ENCODE measurements around the gene RAB3A.

RAB3A gene

GRCh38 chr19:18197306-18197705 is 6.5 kb downstream of the RAB3A start:
- no peak for DNase-seq

- no peak for DNase-seq
Measured at GRCh38 chr19:18196511-18196845, 7.4 kb downstream of the RAB3A start.

- DNase-seq = no peak
Measured at GRCh38 chr19:18194554-18195238, 9.1 kb downstream of the RAB3A start.

GRCh38 chr19:18194181-18194530 is 9.7 kb downstream of the RAB3A start:
- DNase-seq = no peak

GRCh38 chr19:18193388-18194180 is 10.3 kb downstream of the RAB3A start:
- no peak for DNase-seq

GRCh38 chr19:18192673-18193387 is 11.0 kb downstream of the RAB3A start, which contains the start of gene MPV17L2:
TSS of gene MPV17L2 (plus strand) at chr19:18193218. CDS start at chr19:18193282, 64 bp downstream.
- peak; percentile 100 for DNase-seq

GRCh38 chr19:18191640-18192062 is 12.2 kb downstream of the RAB3A start:
- no peak for DNase-seq

- DNase-seq = no peak
Measured at GRCh38 chr19:18190278-18190677, 13.6 kb downstream of the RAB3A start.

GRCh38 chr19:18185538-18185937 is 18.3 kb downstream of the RAB3A start:
- no peak for DNase-seq

- no peak for DNase-seq
Measured at GRCh38 chr19:18183529-18183928, 20.3 kb downstream of the RAB3A start.

GRCh38 chr19:18179957-18180356 is 23.9 kb downstream of the RAB3A start:
- no peak for DNase-seq

GRCh38 chr19:18176367-18177310 is 27.2 kb downstream of the RAB3A start:
- DNase-seq = no peak

GRCh38 chr19:18174983-18175382 is 28.9 kb downstream of the RAB3A start:
- DNase-seq = no peak

GRCh38 chr19:18173572-18174288 is 30.1 kb downstream of the RAB3A start, which contains the start of gene IFI30:
TSS of gene IFI30 (plus strand) at chr19:18173813. CDS start at chr19:18173842, 29 bp downstream.
- DNase-seq = peak; percentile 91

GRCh38 chr19:18173054-18173571 is 30.7 kb downstream of the RAB3A start:
- DNase-seq = no peak

GRCh38 chr19:18172331-18173053 is 31.4 kb downstream of the RAB3A start:
- DNase-seq = no peak

GRCh38 chr19:18171605-18172327 is 32.1 kb downstream of the RAB3A start:
- DNase-seq = no peak

- DNase-seq = no peak
Measured at GRCh38 chr19:18170714-18171255, 33.1 kb downstream of the RAB3A start.

- no peak for DNase-seq
Measured at GRCh38 chr19:18168673-18169381, 35.0 kb downstream of the RAB3A start.

Measured in DMS153 (cell line).